ENCODE measurements around the gene CEP97.
"Not testable (repeated sequence)": the region's sequence is repeated elsewhere in the genome, so short reads cannot be mapped to it uniquely, and the experiment has no call there.

The CEP97 gene

GRCh38 chr3:101702726-101703125 is 21.7 kb upstream of the CEP97 start:
- no peak overlapping the region for H3K4me2 ChIP-seq (ENCODE audit: low read length)
- H3K27ac ChIP-seq (ENCODE audit: low read depth, low read length), result no peak overlapping the region

GRCh38 chr3:101703169-101703568 is 21.2 kb upstream of the CEP97 start:
- Histone ChIP-seq H3K4me2 (ENCODE audit: low read length) (no peak overlapping the region), H3K79me2 (ENCODE audit: control insufficient read depth, low read length) (no peaks in the 10 kb centered on the region), H3F3A (ENCODE audit: control insufficient read depth, insufficient read depth) (no peaks in the 10 kb centered on the region), H3K4me1 (ENCODE audit: control insufficient read depth, low read length) (peaks cover 3% of the 10 kb centered on the region; the same call in 1 of the 2 replicates), H3K4me3 (ENCODE audit: low read length) (no peak overlapping the region), H4K20me1 (ENCODE audit: control insufficient read depth, insufficient read depth, low read depth, low read length) (no peaks in the 10 kb centered on the region), H3K27me3 (ENCODE audit: control insufficient read depth, low read length) (no peaks in the 10 kb centered on the region), H3K27ac (ENCODE audit: low read depth, low read length) (no peak overlapping the region), H3K9me3 (ENCODE audit: control insufficient read depth, insufficient read depth, low read length) (no peaks in the 10 kb centered on the region), H3K9me2 (replicated peaks; ENCODE audit: control insufficient read depth, low read length) (no peaks in the 10 kb centered on the region), H3K36me3 (ENCODE audit: control insufficient read depth, low read length) (no peaks in the 10 kb centered on the region)
- no peak for TF ChIP-seq EZH2phosphoT487 (IDR thresholded peaks at IDR 0.05; ENCODE audit: borderline replicate concordance, low read length)
- no peak for TF ChIP-seq CTCF (IDR thresholded peaks at IDR 0.05; ENCODE audit: low read depth, low read length, poor library complexity, severe bottlenecking)

More at GRCh38 chr3:101702726-101703125, 21.7 kb upstream of the CEP97 start:
- H3K79me2 ChIP-seq (ENCODE audit: control insufficient read depth, low read length), result no peaks in the 10 kb centered on the region
- no peaks in the 10 kb centered on the region for H3F3A ChIP-seq (ENCODE audit: control insufficient read depth, insufficient read depth)
- no peaks in the 10 kb centered on the region for H4K20me1 ChIP-seq (ENCODE audit: control insufficient read depth, insufficient read depth, low read depth, low read length)
- no peak overlapping the region for H3K4me3 ChIP-seq (ENCODE audit: low read length)
- no peaks in the 10 kb centered on the region for H3K9me2 ChIP-seq (replicated peaks; ENCODE audit: control insufficient read depth, low read length)
- no peaks in the 10 kb centered on the region for H3K36me3 ChIP-seq (ENCODE audit: control insufficient read depth, low read length)
- TF ChIP-seq CTCF (IDR thresholded peaks at IDR 0.05; ENCODE audit: low read depth, low read length, poor library complexity, severe bottlenecking), result no peak
- TF ChIP-seq EZH2phosphoT487 (IDR thresholded peaks at IDR 0.05; ENCODE audit: borderline replicate concordance, low read length), result no peak
- H3K9me3 ChIP-seq (ENCODE audit: control insufficient read depth, insufficient read depth, low read length), result no peaks in the 10 kb centered on the region
- no peaks in the 10 kb centered on the region for H3K27me3 ChIP-seq (ENCODE audit: control insufficient read depth, low read length)
- H3K4me1 ChIP-seq (ENCODE audit: control insufficient read depth, low read length), result peaks cover 3% of the 10 kb centered on the region; the same call in 1 of the 2 replicates

GRCh38 chr3:101704639-101705038 is 19.8 kb upstream of the CEP97 start:
- not testable (repeated sequence) for H3K36me3 ChIP-seq (ENCODE audit: control insufficient read depth, low read length)

GRCh38 chr3:101709126-101709525 is 15.3 kb upstream of the CEP97 start:
- no peak overlapping the region for H3K4me3 ChIP-seq (ENCODE audit: low read length)
- no peaks in the 10 kb centered on the region for H4K20me1 ChIP-seq (ENCODE audit: control insufficient read depth, insufficient read depth, low read depth, low read length)
- no peak for TF ChIP-seq EZH2phosphoT487 (IDR thresholded peaks at IDR 0.05; ENCODE audit: borderline replicate concordance, low read length)
- TF ChIP-seq CTCF (IDR thresholded peaks at IDR 0.05; ENCODE audit: low read depth, low read length, poor library complexity, severe bottlenecking), result no peak
- H3K9me3 ChIP-seq (ENCODE audit: control insufficient read depth, insufficient read depth, low read length), result no peaks in the 10 kb centered on the region
- H3K4me1 ChIP-seq (ENCODE audit: control insufficient read depth, low read length), result 0 out of 2 replicates have a peak, but pooled peaks cover 3% of the 10 kb centered on the region
- H3K79me2 ChIP-seq (ENCODE audit: control insufficient read depth, low read length), result no peaks in the 10 kb centered on the region
- H3F3A ChIP-seq (ENCODE audit: control insufficient read depth, insufficient read depth), result 0 out of 2 replicates have a peak, but pooled peaks cover 3% of the 10 kb centered on the region
- H3K36me3 ChIP-seq (ENCODE audit: control insufficient read depth, low read length), result no peaks in the 10 kb centered on the region
- H3K9me2 ChIP-seq (replicated peaks; ENCODE audit: control insufficient read depth, low read length), result no peaks in the 10 kb centered on the region
- H3K27ac ChIP-seq (ENCODE audit: low read depth, low read length), result no peak overlapping the region
- H3K4me2 ChIP-seq (ENCODE audit: low read length), result no peak overlapping the region
- no peaks in the 10 kb centered on the region for H3K27me3 ChIP-seq (ENCODE audit: control insufficient read depth, low read length)

More at GRCh38 chr3:101704639-101705038, 19.8 kb upstream of the CEP97 start:
- H3K27ac ChIP-seq (ENCODE audit: low read depth, low read length); H3K79me2 ChIP-seq (ENCODE audit: control insufficient read depth, low read length); H3F3A ChIP-seq (ENCODE audit: control insufficient read depth, insufficient read depth); H4K20me1 ChIP-seq (ENCODE audit: control insufficient read depth, insufficient read depth, low read depth, low read length); H3K4me1 ChIP-seq (ENCODE audit: control insufficient read depth, low read length); H3K9me2 ChIP-seq (replicated peaks; ENCODE audit: control insufficient read depth, low read length); H3K27me3 ChIP-seq (ENCODE audit: control insufficient read depth, low read length); H3K4me3 ChIP-seq (ENCODE audit: low read length); H3K9me3 ChIP-seq (ENCODE audit: control insufficient read depth, insufficient read depth, low read length); H3K4me2 ChIP-seq (ENCODE audit: low read length): not testable (repeated sequence)

Data from DOHH2 (cell line).